Large intestine (tissue), 3 donors: Measurements from ENCODE around the gene STXBP6. TPM values are rescaled to one million over a fixed set of nuclear protein-coding genes. Genes with fewer than 3 reads are reported as not detected.
A peak's percentile ranks its signal among the peaks of the same experiment; 100 is the strongest.

Source experiments
- DNase-seq, 2 donors: peaks; one replicate each; pipeline versions ENCODE4 v3.0.0 to v3.0.0-alpha.2; 2013
- H3K27ac ChIP-seq: one replicate; pipeline ENCODE4 v1.5.1; 2013; ENCODE audit warnings: low read length
- H3K27me3 ChIP-seq: 2 replicates; pipeline ENCODE4 v1.6.1; 2013; ENCODE audit warnings: low read length; ENCODE audit not compliant: control insufficient read depth, insufficient read depth
- H3K36me3 ChIP-seq: 2 replicates; pipeline ENCODE4 v1.6.1; 2013; ENCODE audit warnings: low read length; ENCODE audit not compliant: control insufficient read depth, insufficient read depth
- H3K4me1 ChIP-seq: one replicate; pipeline ENCODE4 v1.6.1; 2013; ENCODE audit warnings: low read length; ENCODE audit not compliant: control insufficient read depth, insufficient read depth
- H3K4me3 ChIP-seq: one replicate; pipeline ENCODE4 v1.5.1; 2013; ENCODE audit warnings: low read length
- H3K9me3 ChIP-seq: one replicate; pipeline ENCODE4 v1.6.1; 2013; ENCODE audit warnings: mild to moderate bottlenecking, low read depth, low read length, moderate library complexity; ENCODE audit not compliant: control insufficient read depth
- WGBS: methylation state at CpG from one replicate; pipeline ENCODE4 v1.1.5; 2013; ENCODE audit warnings: low lambda C conversion rate; ENCODE audit not compliant: insufficient coverage; 5-methylcytosine and 5-hydroxymethylcytosine counted together
- polyA plus RNA-seq: library from polyadenylated mRNA; unstranded; fragments of 120-200 nt; gene quantifications from one replicate; pipeline ENCODE4 v1.2.1, GENCODE V29; 2013

Gene STXBP6
- polyA plus RNA-seq, 1 donor: 27.8 TPM

- Histone ChIP-seq H3K9me3 (no peaks in the 10 kb centered on the region), H3K36me3 (no peaks in the 10 kb centered on the region), H3K4me3 (no peak overlapping the region), H3K27me3 (peaks cover 17% of the 10 kb centered on the region), H3K27ac (no peak overlapping the region), H3K4me1 (peaks cover 7% of the 10 kb centered on the region)
- 88% methylated on average over 1 of the region's 1 CpG for WGBS
- DNase-seq: no peak
These were observed 3.6 kb upstream of the STXBP6 start for GRCh38 chr14:25053585-25053984.

GRCh38 chr14:25052921-25053320 lies 3.0 kb upstream of the STXBP6 start:
- Histone ChIP-seq H3K27ac (no peak overlapping the region), H3K4me1 (peaks cover 7% of the 10 kb centered on the region), H3K4me3 (no peak overlapping the region), H3K27me3 (peaks cover 17% of the 10 kb centered on the region), H3K36me3 (no peaks in the 10 kb centered on the region), H3K9me3 (no peaks in the 10 kb centered on the region)
- WGBS: 82% methylated on average over 2 of the region's 4 CpGs
- DNase-seq: no peak

- Histone ChIP-seq H3K27ac (no peak overlapping the region), H3K4me1 (peaks cover 10% of the 10 kb centered on the region), H3K9me3 (no peaks in the 10 kb centered on the region), H3K27me3 (peaks cover 17% of the 10 kb centered on the region), H3K4me3 (no peak overlapping the region), H3K36me3 (no peaks in the 10 kb centered on the region)
- no peak for DNase-seq
- WGBS: 57% methylated on average over 2 of the region's 2 CpGs
These were observed 2.4 kb upstream of the STXBP6 start for GRCh38 chr14:25052385-25052784.

- H3K9me3 ChIP-seq: no peaks in the 10 kb centered on the region
- H3K27me3 ChIP-seq: peaks cover 17% of the 10 kb centered on the region
- H3K36me3 ChIP-seq: no peaks in the 10 kb centered on the region
- peak overlapping the region; percentile 63 for H3K27ac ChIP-seq
- WGBS: 48% methylated on average over 7 of the region's 31 CpGs
- DNase-seq: no peak
- peaks cover 10% of the 10 kb centered on the region for H3K4me1 ChIP-seq
- peak overlapping the region; percentile 64 for H3K4me3 ChIP-seq
These were observed 563 bp upstream of the STXBP6 start for GRCh38 chr14:25050269-25051150.

- DNase-seq: no peak
- Histone ChIP-seq H3K4me1 (peaks cover 10% of the 10 kb centered on the region), H3K4me3 (peak overlapping the region; percentile 61), H3K27ac (peak overlapping the region; percentile 70), H3K27me3 (peaks cover 17% of the 10 kb centered on the region), H3K9me3 (no peaks in the 10 kb centered on the region), H3K36me3 (no peaks in the 10 kb centered on the region)
- WGBS: no CpG with 5 or more reads among the region's 34 CpGs
These were observed 817 bp downstream of the STXBP6 start for GRCh38 chr14:25049093-25049567.

- peak overlapping the region; percentile 70 for H3K27ac ChIP-seq
- DNase-seq: peak; percentile 43 to 67
- H3K9me3 ChIP-seq: no peaks in the 10 kb centered on the region
- no CpG with 5 or more reads among the region's 17 CpGs for whole genome bisulfite sequencing
- H3K4me3 ChIP-seq: peak overlapping the region; percentile 61
- H3K27me3 ChIP-seq: peaks cover 17% of the 10 kb centered on the region
- H3K36me3 ChIP-seq: no peaks in the 10 kb centered on the region
- H3K4me1 ChIP-seq: peaks cover 10% of the 10 kb centered on the region
These were observed 1.6 kb downstream of the STXBP6 start for GRCh38 chr14:25048170-25049016.

- DNase-seq: peak in 1 of 2 donors; percentile 16
- no peak overlapping the region for H3K27ac ChIP-seq
- H3K27me3 ChIP-seq: peaks cover 12% of the 10 kb centered on the region
- no CpG with 5 or more reads among the region's 2 CpGs for WGBS
- H3K9me3 ChIP-seq: no peaks in the 10 kb centered on the region
- H3K4me3 ChIP-seq: no peak overlapping the region
- H3K4me1 ChIP-seq: peaks cover 20% of the 10 kb centered on the region
- H3K36me3 ChIP-seq: no peaks in the 10 kb centered on the region
These were observed 3.5 kb downstream of the STXBP6 start for GRCh38 chr14:25046301-25046943.

GRCh38 chr14:25044106-25044698 lies 5.7 kb downstream of the STXBP6 start:
- H3K27ac ChIP-seq: no peak overlapping the region
- no CpG with 5 or more reads among the region's 7 CpGs for WGBS
- peaks cover 13% of the 10 kb centered on the region for H3K4me1 ChIP-seq
- DNase-seq: no peak
- H3K27me3 ChIP-seq: peaks cover 2% of the 10 kb centered on the region
- H3K4me3 ChIP-seq: no peak overlapping the region
- no peaks in the 10 kb centered on the region for H3K9me3 ChIP-seq
- H3K36me3 ChIP-seq: no peaks in the 10 kb centered on the region

GRCh38 chr14:25042362-25043299 lies 7.3 kb downstream of the STXBP6 start:
- H3K27me3 ChIP-seq: no peaks in the 10 kb centered on the region
- H3K36me3 ChIP-seq: no peaks in the 10 kb centered on the region
- H3K27ac ChIP-seq: peak overlapping the region; percentile 48
- H3K4me1 ChIP-seq: peaks cover 11% of the 10 kb centered on the region
- peak; percentile 53 to 71 for DNase-seq
- H3K4me3 ChIP-seq: no peak overlapping the region
- no peaks in the 10 kb centered on the region for H3K9me3 ChIP-seq
- WGBS: 17% methylated on average over 2 of the region's 14 CpGs
